Tibial nerve (tissue), 4 donors: ENCODE measurements around the gene ZNF217. TPM values are rescaled to one million over a fixed set of nuclear protein-coding genes. Genes with fewer than 3 reads are reported as not detected.
"Not testable (repeated sequence)": the region's sequence is repeated elsewhere in the genome, so short reads cannot be mapped to it uniquely, and the experiment has no call there.

Experiments used
- DNase-seq, 2 donors: peaks; one replicate each; pipeline ENCODE4 v3.0.0-alpha.2; 2019; ENCODE audit warnings: low spot score in 2 of 2
- H3K27ac ChIP-seq, 4 donors: fragments of 200-600 bp; sonication (generic) in 3 of 4; one replicate each; pipeline ENCODE4 v1.5.1; 2017 to 2019; ENCODE audit warnings: mild to moderate bottlenecking in 1 of 4
- H3K27me3 ChIP-seq, 2 donors: fragments of 200-600 bp; sonication (generic) in 1 of 2; one replicate each; pipeline versions ENCODE4 v1.5.1 to v1.6.0; 2017 to 2019
- H3K36me3 ChIP-seq, 3 donors: fragments of 200-600 bp; sonication (generic); one replicate each; pipeline ENCODE4 v1.5.1; 2018 to 2019
- H3K4me1 ChIP-seq, 4 donors: fragments of 200-600 bp; sonication (generic) in 3 of 4; one replicate each; pipeline ENCODE4 v1.5.1; 2017 to 2019
- H3K4me3 ChIP-seq, 4 donors: fragments of 200-600 bp; sonication (generic) in 3 of 4; one replicate each; pipeline ENCODE4 v1.5.1; 2017 to 2019; ENCODE audit warnings: mild to moderate bottlenecking in 1 of 4, moderate library complexity in 1 of 4
- H3K9me3 ChIP-seq, 4 donors: fragments of 200-600 bp; sonication (generic) in 3 of 4; one replicate each; pipeline ENCODE4 v1.5.1; 2017 to 2019
- CTCF ChIP-seq, 5 experiments: fragments of 200-600 bp in 3 of 5; fragments of 450-650 bp in 2 of 5; sonication (generic) in 3 of 5; IDR thresholded peaks; one replicate each; pipeline ENCODE4 v1.5.1; 2016 to 2019; ENCODE audit warnings: antibody characterized with exemption in 5 of 5, mild to moderate bottlenecking in 3 of 5, moderate library complexity in 2 of 5
- EP300 ChIP-seq, 2 donors: sonication (generic); formaldehyde crosslinking; IDR thresholded peaks; one replicate each; pipeline ENCODE4 v1.6.1; 2017; ENCODE audit warnings: antibody characterized with exemption in 2 of 2, mild to moderate bottlenecking in 1 of 2
- POLR2A ChIP-seq, 2 donors: fragments of 450-650 bp; IDR thresholded peaks; one replicate each; pipeline ENCODE4 v1.6.1; 2017; ENCODE audit warnings: antibody characterized with exemption in 2 of 2, mild to moderate bottlenecking in 2 of 2, moderate library complexity in 2 of 2
- whole genome bisulfite sequencing, 2 donors: methylation state at CpG; one replicate each; pipeline ENCODE4 v1.1.5; 2018; 5-methylcytosine and 5-hydroxymethylcytosine counted together
- total RNA-seq, 4 donors: library from RNA; depleted of rRNA; stranded (reverse); fragments of >200 nt; gene quantifications; one replicate each; pipeline ENCODE4 v1.1.0, GENCODE V29; 2016

The ZNF217 gene
- total RNA-seq, 4 donors from 2014 or later = 21.4 to 24.3 (median 23.1) TPM

DNA sequence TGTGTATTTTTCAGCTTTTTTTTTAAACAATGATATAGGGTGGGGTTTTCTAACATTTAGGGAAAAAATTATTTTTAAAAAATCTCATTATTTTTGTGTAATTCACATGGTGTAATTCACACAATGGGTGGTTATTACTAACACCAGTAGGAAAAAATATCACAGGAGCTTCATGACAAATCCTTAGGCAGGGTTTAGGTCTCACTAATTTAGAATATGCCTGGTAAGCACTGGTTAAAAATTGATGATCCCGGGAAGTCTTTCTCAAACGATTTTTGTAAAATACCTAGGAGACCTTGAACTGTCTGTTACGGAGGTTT is 29.5 kb upstream of the ZNF217 start:
- Histone ChIP-seq H3K27me3 (no peaks in the 10 kb centered on the region), H3K27ac (peak overlapping the region; percentile 85 to 94 (median 86)), H3K4me3 (peak overlapping the region; percentile 15 to 38 (median 22)), H3K36me3 (no peaks in the 10 kb centered on the region), H3K4me1 (peaks cover 0 to 44% (median 24%) of the 10 kb centered on the region in 4 donors), H3K9me3 (no peaks in the 10 kb centered on the region)
- TF ChIP-seq POLR2A (IDR thresholded peaks at IDR 0.05) (no peak), EP300 (IDR thresholded peaks at IDR 0.05) (no peak), CTCF (IDR thresholded peaks at IDR 0.05) (no peak)
- DNase-seq = no peak
- 0 to 2% methylated on average over 3 of the region's 3 CpGs for WGBS, 2 donors

- H3K4me3 ChIP-seq = no peak overlapping the region
Observed at GRCh38 chr20:53622247-53623133, 28.9 kb upstream of the ZNF217 start.

DNA sequence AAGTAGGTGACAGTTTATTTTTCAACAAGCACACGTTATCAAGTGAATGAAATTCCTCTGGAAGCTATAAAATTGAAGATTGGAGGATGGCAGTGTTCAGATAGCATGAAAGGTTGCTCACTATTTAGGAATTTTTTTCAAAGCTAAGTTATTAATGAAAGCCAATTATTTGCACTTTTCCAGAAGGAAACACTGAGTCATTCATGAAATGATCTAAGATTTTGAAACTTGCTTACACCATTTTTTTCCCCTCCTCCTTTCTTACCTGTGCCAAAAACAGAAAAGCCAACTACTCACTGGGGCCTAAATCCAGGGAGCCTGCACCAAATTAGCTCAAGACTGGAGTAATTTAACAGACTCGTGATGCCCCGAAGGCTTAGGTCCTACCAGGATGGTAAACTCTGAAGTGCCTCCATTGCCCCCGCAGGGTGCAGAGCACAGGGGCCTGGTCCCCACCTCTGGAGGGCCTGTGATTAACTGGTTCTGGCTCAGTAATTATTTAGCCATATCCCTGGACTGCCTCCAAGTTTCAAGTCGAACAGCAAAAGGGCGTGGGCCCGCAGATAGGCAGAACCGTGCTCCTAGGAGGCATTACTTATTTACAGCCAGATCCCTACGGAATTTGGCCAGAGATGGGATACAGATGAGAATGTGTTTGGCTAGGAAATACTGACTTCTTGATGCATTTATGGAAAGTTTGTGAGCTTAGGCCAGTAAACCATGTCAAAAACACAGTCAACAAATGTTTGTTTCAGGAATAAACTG is 28.0 kb upstream of the ZNF217 start:
- Histone ChIP-seq H3K36me3 (no peaks in the 10 kb centered on the region), H3K4me1 (peaks cover 0 to 44% (median 24%) of the 10 kb centered on the region in 4 donors), H3K9me3 (no peaks in the 10 kb centered on the region), H3K27ac (peak overlapping the region; percentile 85 to 94 (median 86)), H3K4me3 (no peak overlapping the region), H3K27me3 (no peaks in the 10 kb centered on the region)
- 25 to 33% methylated on average over 9 of the region's 9 CpGs for WGBS, 2 donors
- peak in 1 of 2 donors; percentile 61 for DNase-seq
- TF ChIP-seq POLR2A (IDR thresholded peaks at IDR 0.05) (no peak), CTCF (IDR thresholded peaks at IDR 0.05) (no peak), EP300 (IDR thresholded peaks at IDR 0.05) (peak; percentile 43 to 87)

More at GRCh38 chr20:53622247-53623133, 28.9 kb upstream of the ZNF217 start:
- no peaks in the 10 kb centered on the region for H3K27me3 ChIP-seq
- H3K27ac ChIP-seq = peak overlapping the region; percentile 85 to 94 (median 86)
- 49 to 50% methylated on average over 7 of the region's 7 CpGs for WGBS, 2 donors
- H3K36me3 ChIP-seq = no peaks in the 10 kb centered on the region
- H3K9me3 ChIP-seq = no peaks in the 10 kb centered on the region
- peaks cover 0 to 44% (median 24%) of the 10 kb centered on the region in 4 donors for H3K4me1 ChIP-seq
- TF ChIP-seq EP300 (IDR thresholded peaks at IDR 0.05) (no peak), POLR2A (IDR thresholded peaks at IDR 0.05) (no peak)
- DNase-seq = no peak

GRCh38 chr20:53618490-53619000 is 24.9 kb upstream of the ZNF217 start:
- peaks cover 0 to 35% (median 22%) of the 10 kb centered on the region in 4 donors for H3K4me1 ChIP-seq
- not testable (repeated sequence) for H3K27me3 ChIP-seq, DNase-seq, H3K4me3 ChIP-seq, H3K27ac ChIP-seq, H3K36me3 ChIP-seq, H3K9me3 ChIP-seq
- 87 to 90% methylated on average over 10 to 12 of the region's 12 CpGs for WGBS, 2 donors

GRCh38 chr20:53617791-53618489 is 24.3 kb upstream of the ZNF217 start:
- peaks cover 0 to 32% (median 19%) of the 10 kb centered on the region in 4 donors for H3K4me1 ChIP-seq
- H3K36me3 ChIP-seq = no peaks in the 10 kb centered on the region
- WGBS, 2 donors = 89 to 92% methylated on average over 10 of the region's 10 CpGs
- H3K9me3 ChIP-seq = no peaks in the 10 kb centered on the region
- no peak overlapping the region for H3K4me3 ChIP-seq
- TF ChIP-seq POLR2A (IDR thresholded peaks at IDR 0.05) (no peak), CTCF (IDR thresholded peaks at IDR 0.05) (no peak), EP300 (IDR thresholded peaks at IDR 0.05) (no peak)
- H3K27me3 ChIP-seq = no peaks in the 10 kb centered on the region
- DNase-seq = no peak
- H3K27ac ChIP-seq = no peak overlapping the region

DNA sequence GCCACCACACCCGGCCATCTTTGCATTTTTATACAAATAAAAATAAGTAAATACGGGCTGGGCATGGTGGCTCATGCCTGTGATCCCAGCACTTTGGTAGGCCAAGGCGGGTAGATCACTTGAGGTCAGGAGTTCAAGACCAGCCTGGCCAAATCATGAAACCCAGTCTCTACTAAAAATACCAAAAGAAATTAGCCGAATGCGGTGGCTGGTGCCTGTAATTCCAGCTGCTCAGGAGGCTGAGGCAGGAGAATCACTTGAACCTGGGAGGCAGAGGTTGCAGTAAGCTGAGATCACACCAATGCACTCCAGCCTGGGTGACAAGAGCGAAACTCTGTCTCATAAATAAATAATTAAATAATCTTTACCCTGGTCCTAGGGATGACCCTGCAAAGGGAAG is 22.9 kb upstream of the ZNF217 start:
- H3K27me3 ChIP-seq, H3K27ac ChIP-seq, DNase-seq, H3K9me3 ChIP-seq, H3K4me3 ChIP-seq, H3K36me3 ChIP-seq: not testable (repeated sequence)
- peaks cover 0 to 17% (median 5%) of the 10 kb centered on the region in 4 donors for H3K4me1 ChIP-seq
- 96 to 98% methylated on average over 6 of the region's 6 CpGs for WGBS, 2 donors
